Glomerular visceral epithelial cell (primary cell): ENCODE data around the gene CARF.
"Not testable (repeated sequence)": the region's sequence is repeated elsewhere in the genome, so short reads cannot be mapped to it uniquely, and the experiment has no call there.

Experiments used
- DNase-seq: peaks from one replicate; pipeline ENCODE4 v3.0.0-alpha.2; 2016; ENCODE audit errors: extremely low spot score

The CARF gene

DNA sequence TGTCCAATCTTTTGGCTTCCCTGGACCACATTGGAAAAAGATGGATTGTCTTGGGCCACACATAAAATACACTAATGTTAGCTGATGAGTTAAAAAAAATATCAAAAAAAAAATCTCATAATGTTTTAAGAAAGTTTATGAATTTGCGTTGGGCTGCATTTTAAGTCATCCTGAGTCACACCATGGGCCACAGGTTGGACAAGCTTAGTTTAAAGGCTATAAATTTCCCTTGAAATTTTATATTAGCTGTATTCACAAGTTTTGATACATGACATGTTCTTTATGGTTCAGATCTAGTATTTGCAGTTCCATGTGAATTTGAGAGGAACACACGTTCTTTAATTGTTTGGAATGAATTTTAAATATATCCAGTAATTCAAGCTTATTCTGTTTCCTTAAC is 21.9 kb downstream of the CARF start:
- no peak for DNase-seq

- no peak for DNase-seq
Observed at GRCh38 chr2:202934456-202934855, 22.4 kb downstream of the CARF start.

GRCh38 chr2:202938960-202939359 is 26.9 kb downstream of the CARF start:
- DNase-seq = no peak

GRCh38 chr2:202941771-202942170 is 29.7 kb downstream of the CARF start:
- no peak for DNase-seq

DNA sequence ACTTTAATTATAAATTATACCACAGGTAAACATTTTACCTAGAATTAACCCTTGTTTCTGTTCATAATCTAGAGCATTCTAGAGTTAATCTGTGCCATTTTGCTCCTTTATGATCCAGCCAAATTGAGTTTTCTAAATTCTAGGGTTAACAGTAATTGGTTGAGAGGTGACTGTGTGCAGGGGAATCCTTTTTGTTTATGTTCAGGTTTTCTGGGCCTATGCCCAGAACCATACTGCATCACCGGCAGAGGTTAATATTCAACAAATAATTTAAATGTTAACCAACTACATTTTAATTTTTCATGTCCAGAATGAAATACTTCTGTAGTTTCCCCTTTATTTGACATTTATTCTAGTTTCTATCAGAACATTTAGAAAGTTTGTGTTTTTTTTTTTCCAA is 32.3 kb downstream of the CARF start:
- peak; percentile 38 for DNase-seq

DNA sequence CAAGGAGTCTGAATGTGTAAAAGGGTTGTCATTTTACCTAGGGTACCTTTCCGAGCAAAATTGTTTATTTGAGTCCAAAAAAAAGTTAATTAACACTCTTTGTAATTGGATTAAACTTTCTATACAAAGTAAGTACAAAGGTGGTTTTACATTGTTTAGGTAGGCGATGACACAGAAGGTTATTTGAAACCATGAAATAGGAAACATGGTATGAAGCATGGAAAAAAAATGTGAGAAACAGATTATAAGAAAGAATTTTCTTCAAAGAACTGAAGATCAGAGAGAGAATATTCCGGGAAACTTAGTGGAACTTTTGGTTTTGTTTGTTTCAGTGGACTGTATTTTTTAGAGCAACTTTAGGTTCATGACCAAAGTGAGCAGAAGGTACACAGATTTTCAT is 32.7 kb downstream of the CARF start:
- no peak for DNase-seq

GRCh38 chr2:202945497-202945896 is 33.4 kb downstream of the CARF start:
- DNase-seq = no peak

GRCh38 chr2:202949333-202949732 is 37.3 kb downstream of the CARF start:
- not testable (repeated sequence) for DNase-seq

- DNase-seq = no peak
Observed at GRCh38 chr2:202950592-202950991, 38.5 kb downstream of the CARF start.

GRCh38 chr2:202960524-202960923 is 48.4 kb downstream of the CARF start:
- no peak for DNase-seq

GRCh38 chr2:202963712-202964111 is 51.6 kb downstream of the CARF start:
- no peak for DNase-seq

GRCh38 chr2:202965810-202966460 is 53.9 kb downstream of the CARF start:
- DNase-seq = peak; percentile 61

DNA sequence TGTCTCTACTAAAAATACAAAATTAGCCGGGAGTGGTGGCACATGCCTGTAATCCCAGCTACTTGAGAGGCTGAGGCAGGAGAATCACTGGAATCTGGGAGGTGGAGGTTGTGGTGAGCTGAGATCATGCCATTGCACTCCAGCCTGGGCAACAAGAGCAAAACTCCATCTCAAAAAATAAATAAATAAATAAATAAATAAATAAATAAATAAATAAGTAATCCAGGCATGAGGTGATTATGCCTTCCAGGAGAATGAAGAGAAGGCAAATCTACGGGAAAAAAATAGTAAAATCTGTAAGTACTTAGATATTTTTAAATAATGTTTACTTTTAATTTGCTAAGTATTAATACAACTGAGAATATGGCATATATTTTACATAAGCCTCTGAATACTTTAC is 57.3 kb downstream of the CARF start:
- not testable (repeated sequence) for DNase-seq

GRCh38 chr2:202976809-202977208 is 64.7 kb downstream of the CARF start:
- DNase-seq = no peak

DNA sequence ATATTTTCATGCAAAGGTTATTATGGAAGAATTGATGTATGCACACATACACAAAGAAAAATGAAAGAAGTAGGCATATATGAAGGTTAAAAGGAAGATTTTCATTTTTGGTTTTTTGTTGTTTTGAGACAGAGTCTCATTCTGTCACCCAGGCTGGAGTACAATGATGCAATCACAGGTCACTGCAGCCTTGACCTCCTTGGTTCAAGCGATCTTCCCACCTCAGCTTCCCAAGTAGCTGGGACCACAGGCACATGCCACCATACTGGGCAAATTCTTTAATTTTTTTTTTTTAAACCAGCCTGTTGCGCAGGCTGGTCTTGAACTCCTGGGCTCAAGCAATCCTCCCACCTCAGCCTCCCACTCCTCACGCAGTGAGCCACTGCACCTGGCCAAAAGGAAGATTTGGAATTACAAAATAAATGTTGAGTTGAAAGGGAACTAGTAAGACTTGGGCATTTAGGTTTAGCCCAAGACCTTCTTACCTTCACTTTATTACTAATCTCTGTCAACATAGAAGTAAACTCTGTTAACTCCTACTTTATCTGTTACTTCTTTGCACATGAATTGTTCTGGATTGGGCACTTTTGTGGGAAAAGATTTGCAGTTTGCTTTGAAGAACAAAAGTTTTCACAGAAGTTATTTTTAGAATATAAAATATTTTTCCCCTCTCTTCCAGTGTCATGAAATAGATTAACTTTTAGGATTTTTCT is 70.9 kb downstream of the CARF start:
- DNase-seq = no peak

- no peak for DNase-seq
Observed at GRCh38 chr2:202989749-202990148, 77.7 kb downstream of the CARF start.

- DNase-seq = no peak
Observed at GRCh38 chr2:202990501-202990900, 78.4 kb downstream of the CARF start.

- DNase-seq = not testable (repeated sequence)
Observed at GRCh38 chr2:202997113-202997512, 85.0 kb downstream of the CARF start.

- peak; percentile 57 for DNase-seq
Observed at GRCh38 chr2:203002054-203002821, 90.2 kb downstream of the CARF start.

GRCh38 chr2:203003716-203004115 is 91.6 kb downstream of the CARF start:
- DNase-seq = no peak

- peak; percentile 99 for DNase-seq
Observed at GRCh38 chr2:203014456-203015199, 102.6 kb downstream of the CARF start, which contains the start of gene NBEAL1. Gene NBEAL1 (plus strand): TSS chr2:203014875. CDS start chr2:203016385, 1,510 bp downstream.

DNA sequence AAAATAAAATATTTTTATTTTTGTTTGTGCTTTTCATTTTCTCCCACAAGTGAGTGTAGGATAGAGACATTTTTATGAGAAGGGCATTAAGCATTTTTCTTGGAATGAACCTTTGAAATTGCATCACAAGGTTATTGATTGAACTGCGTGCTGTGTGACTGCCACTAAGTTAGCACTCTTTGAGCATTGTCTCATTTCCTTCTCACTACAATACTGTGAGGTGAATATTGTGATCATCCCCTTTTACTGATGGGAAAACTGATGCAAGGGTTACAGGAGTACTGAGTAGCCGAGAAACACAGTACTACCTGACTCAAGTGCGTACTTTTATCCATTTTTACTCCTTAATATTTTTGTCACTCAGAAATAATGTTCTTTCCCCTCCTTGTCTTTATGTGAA is 104.6 kb downstream of the CARF start:
- DNase-seq = no peak
